Lung (tissue), 12 donors: Measurements from ENCODE around the gene RBM39. TPM values are rescaled to one million over a fixed set of nuclear protein-coding genes. Genes with fewer than 3 reads are reported as not detected.

ENCODE experiments used
- ATAC-seq: fragments of 200-7000 bp; cut with Tn5 transposase; one replicate; pipeline ENCODE4 v1.9.1; 2020; ENCODE audit warnings: moderate number of reproducible peaks; ENCODE audit not compliant: insufficient read depth, low FRiP score
- DNase-seq, 3 donors: peaks; one replicate each; pipeline ENCODE4 v3.0.0-alpha.2; 2013 to 2017
- H3K27ac ChIP-seq, 2 donors: one replicate each; pipeline ENCODE4 v1.5.1; 2013; ENCODE audit warnings: mild to moderate bottlenecking in 2 of 2, moderate library complexity in 2 of 2, control low read depth in 1 of 2, inconsistent platforms in 1 of 2, low read depth in 1 of 2, low read length in 1 of 2
- H3K27me3 ChIP-seq, 3 donors: one replicate each; pipeline ENCODE4 v1.5.1; 2013; ENCODE audit warnings: low read length in 2 of 3; ENCODE audit not compliant: control insufficient read depth in 3 of 3, insufficient read depth in 3 of 3
- H3K36me3 ChIP-seq, 4 donors: one replicate each; pipeline ENCODE4 v1.5.1; 2013; ENCODE audit warnings: low read length in 4 of 4, mild to moderate bottlenecking in 1 of 4, moderate library complexity in 1 of 4; ENCODE audit not compliant: control insufficient read depth in 4 of 4, insufficient read depth in 4 of 4
- H3K4me1 ChIP-seq, 5 donors: one replicate each; pipeline ENCODE4 v1.5.1; 2013; ENCODE audit warnings: low read length in 5 of 5, mild to moderate bottlenecking in 2 of 5, moderate library complexity in 1 of 5; ENCODE audit not compliant: control insufficient read depth in 5 of 5, insufficient read depth in 5 of 5
- H3K4me3 ChIP-seq: one replicate; pipeline ENCODE4 v1.5.1; 2013; ENCODE audit warnings: mild to moderate bottlenecking, control low read depth, moderate library complexity
- H3K9ac ChIP-seq, 2 donors: one replicate each; pipeline ENCODE4 v1.5.1; 2013; ENCODE audit warnings: low read length in 2 of 2, control low read depth in 1 of 2; ENCODE audit not compliant: insufficient read depth in 1 of 2
- H3K9me3 ChIP-seq, 4 donors: one replicate each; pipeline ENCODE4 v1.5.1; 2013; ENCODE audit warnings: low read length in 3 of 4, mild to moderate bottlenecking in 1 of 4, moderate library complexity in 1 of 4; ENCODE audit not compliant: control insufficient read depth in 4 of 4, insufficient read depth in 3 of 4
- WGBS, 2 donors: extraction: QIAGEN DNeasy Blood & Tissue Kit; methylation state at CpG; one replicate each; pipeline ENCODE4 v1.1.7; 2013; 5-methylcytosine and 5-hydroxymethylcytosine counted together
- polyA plus RNA-seq, 2 donors: library from polyadenylated mRNA; stranded (reverse); fragments of 200-250 nt; gene quantifications; one replicate each; pipeline ENCODE4 v1.2.1, GENCODE V29; 2013
- total RNA-seq, 2 donors: library from RNA; depleted of rRNA in 1 of 2; stranded (reverse); fragments of >200 nt in 1 of 2; gene quantifications; one replicate each; pipeline ENCODE4 v1.2.1, GENCODE V29; 2014 to 2021
- TF ChIP-seq, protein P1 (sequence below): IDR thresholded peaks from 2 replicates; pipeline ENCODE4 v1.5.1; 2012; ENCODE audit warnings: mild to moderate bottlenecking; ENCODE audit errors: control extremely low read depth, extremely low read depth
- donor health status: control.
- donor health status: control.
- donor health status: Bipolar disorder and iron deficiency.
- donor health status: healthy.
- donor health status: DM: yes; HTN: yes; CAD: no.

RBM39 gene
- total and polyA plus RNA-seq, 4 donors: 162 to 689 (median 356) TPM

DNA sequence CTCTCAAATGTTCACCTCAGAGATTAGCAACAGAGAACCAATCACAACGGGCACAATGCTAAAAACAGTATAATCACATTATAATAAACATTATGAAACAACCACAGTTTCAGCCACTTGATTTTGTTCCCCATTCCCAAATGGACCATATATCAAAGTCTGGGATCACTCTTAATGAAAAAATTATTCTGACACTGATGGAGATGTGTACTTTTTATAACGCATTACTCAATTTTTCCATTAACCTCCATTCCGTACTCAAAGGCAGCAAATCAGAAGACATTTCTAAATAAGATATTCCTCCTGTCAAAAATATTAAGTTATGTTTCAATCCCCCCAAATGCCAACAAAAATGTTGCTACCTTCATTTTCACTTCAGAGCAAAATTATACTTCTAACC is 80.2 kb downstream of the RBM39 start:
- no peaks in the 10 kb centered on the region for H3K27me3 ChIP-seq
- no peak for ATAC-seq
- peak overlapping the region in 1 of 2 donors; percentile 40 for H3K9ac ChIP-seq
- H3K4me3 ChIP-seq: no peak overlapping the region
- no peak for DNase-seq
- H3K27ac ChIP-seq: no peak overlapping the region
- WGBS, 2 donors: 28 to 47% methylated on average over 3 of the region's 3 CpGs
- no peaks in the 10 kb centered on the region for H3K9me3 ChIP-seq
- no peaks in the 10 kb centered on the region for H3K36me3 ChIP-seq
- peaks cover 6 to 32% (median 13%) of the 10 kb centered on the region in 5 donors for H3K4me1 ChIP-seq
- TF ChIP-seq, protein P1, sequence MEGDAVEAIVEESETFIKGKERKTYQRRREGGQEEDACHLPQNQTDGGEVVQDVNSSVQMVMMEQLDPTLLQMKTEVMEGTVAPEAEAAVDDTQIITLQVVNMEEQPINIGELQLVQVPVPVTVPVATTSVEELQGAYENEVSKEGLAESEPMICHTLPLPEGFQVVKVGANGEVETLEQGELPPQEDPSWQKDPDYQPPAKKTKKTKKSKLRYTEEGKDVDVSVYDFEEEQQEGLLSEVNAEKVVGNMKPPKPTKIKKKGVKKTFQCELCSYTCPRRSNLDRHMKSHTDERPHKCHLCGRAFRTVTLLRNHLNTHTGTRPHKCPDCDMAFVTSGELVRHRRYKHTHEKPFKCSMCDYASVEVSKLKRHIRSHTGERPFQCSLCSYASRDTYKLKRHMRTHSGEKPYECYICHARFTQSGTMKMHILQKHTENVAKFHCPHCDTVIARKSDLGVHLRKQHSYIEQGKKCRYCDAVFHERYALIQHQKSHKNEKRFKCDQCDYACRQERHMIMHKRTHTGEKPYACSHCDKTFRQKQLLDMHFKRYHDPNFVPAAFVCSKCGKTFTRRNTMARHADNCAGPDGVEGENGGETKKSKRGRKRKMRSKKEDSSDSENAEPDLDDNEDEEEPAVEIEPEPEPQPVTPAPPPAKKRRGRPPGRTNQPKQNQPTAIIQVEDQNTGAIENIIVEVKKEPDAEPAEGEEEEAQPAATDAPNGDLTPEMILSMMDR: no peak

DNA sequence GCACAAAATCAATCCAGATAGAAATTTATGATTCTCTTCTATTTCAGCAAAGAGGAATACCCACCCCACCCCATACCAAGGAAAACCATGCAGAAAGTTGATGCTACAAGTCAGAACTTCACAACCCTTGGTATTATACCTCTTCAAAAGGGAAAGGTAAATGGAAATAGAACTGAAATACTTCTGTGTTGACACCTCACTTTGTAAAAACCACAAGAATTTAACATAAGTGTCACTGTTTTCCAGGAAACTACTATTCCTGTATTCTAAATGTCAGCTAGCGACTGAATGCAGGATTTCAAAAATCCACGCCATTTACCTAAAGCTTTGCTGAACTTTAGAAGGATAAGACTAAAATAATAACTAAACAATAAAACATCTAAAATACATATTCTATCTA is 81.0 kb downstream of the RBM39 start:
- Histone ChIP-seq H3K9ac (no peak overlapping the region), H3K27me3 (no peaks in the 10 kb centered on the region), H3K4me3 (no peak overlapping the region), H3K27ac (no peak overlapping the region), H3K9me3 (no peaks in the 10 kb centered on the region), H3K36me3 (no peaks in the 10 kb centered on the region), H3K4me1 (peaks cover 8 to 34% (median 13%) of the 10 kb centered on the region in 5 donors)
- no peak for ATAC-seq
- TF ChIP-seq, protein P1: no peak
- no peak for DNase-seq
- 39 to 43% methylated on average over 2 of the region's 2 CpGs for WGBS, 2 donors

DNA sequence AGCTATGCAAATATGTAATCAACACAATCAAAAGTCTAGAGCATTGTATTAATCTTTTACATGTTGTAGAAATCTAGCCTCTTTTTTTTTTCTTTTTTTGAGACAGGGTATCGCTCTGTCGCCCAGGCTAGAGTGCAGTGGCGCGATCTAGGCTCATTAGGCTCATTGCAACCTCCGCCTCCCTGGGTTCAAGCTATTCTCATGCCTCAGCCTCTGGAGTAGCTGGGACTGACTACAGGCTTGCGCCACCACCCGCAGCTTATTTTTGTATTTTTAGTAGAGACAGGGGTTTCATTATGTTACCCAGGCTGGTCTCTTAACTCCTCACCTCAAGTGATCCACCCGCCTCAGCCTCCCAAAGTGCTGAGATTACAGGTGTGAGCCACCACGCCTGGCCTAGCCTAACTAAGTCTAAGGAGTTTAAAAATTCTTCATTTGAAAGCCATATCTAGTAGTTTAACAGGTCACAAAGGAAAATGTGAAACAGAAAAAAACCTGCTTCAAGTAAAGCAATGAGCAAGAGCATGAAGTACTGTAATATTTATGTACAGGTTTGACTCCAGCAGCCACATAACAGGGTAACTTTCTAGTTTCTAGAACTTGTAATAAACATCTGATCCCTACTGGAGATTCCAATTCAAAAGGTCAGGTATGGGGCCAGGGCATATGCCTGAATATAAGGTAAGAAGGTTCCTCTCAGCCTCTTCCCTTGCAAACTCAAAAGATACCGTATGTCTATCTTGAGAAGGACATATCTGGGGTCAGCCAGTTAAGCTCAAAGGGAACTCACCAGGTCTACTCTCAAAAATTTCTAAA is 81.7 kb downstream of the RBM39 start:
- Histone ChIP-seq H3K36me3 (no peaks in the 10 kb centered on the region), H3K9me3 (no peaks in the 10 kb centered on the region), H3K4me3 (no peak overlapping the region), H3K27ac (no peak overlapping the region), H3K27me3 (no peaks in the 10 kb centered on the region), H3K4me1 (peaks cover 8 to 34% (median 13%) of the 10 kb centered on the region in 5 donors), H3K9ac (no peak overlapping the region)
- WGBS, 2 donors: 89 to 90% methylated on average over 10 of the region's 10 CpGs
- TF ChIP-seq, protein P1: no peak
- DNase-seq: no peak
- ATAC-seq: no peak
